ENCODE measurements around the gene HOXA6. TPM values are rescaled to one million over a fixed set of nuclear protein-coding genes. Genes with fewer than 3 reads are reported as not detected.
A peak's percentile ranks its signal among the peaks of the same experiment; 100 is the strongest.

HOXA6 gene
- total and polyA plus RNA-seq, 2 of the 4 experiments (the other 2 are of a cell fraction) = 1.4 to 1.8 TPM

GRCh38 chr7:27149842-27150567 is 2.4 kb upstream of the HOXA6 start:
- Histone ChIP-seq H3K4me2 (ENCODE audit: low read depth, low read length) (peak overlapping the region; percentile 71), H3K14ac (replicated peaks; ENCODE audit: low read depth, low read length) (0 out of 2 replicates have a peak overlapping the region, but pooled peaks have one; percentile 17), H4K5ac (ENCODE audit: low read depth, low read length) (no peak overlapping the region), H2BK120ac (ENCODE audit: low read depth, low read length) (peak overlapping the region; percentile 27; the same call in 1 of the 2 replicates), H3K79me1 (ENCODE audit: low read depth in 1 of 2, low read length in 2 of 2) (peaks cover 9 to 27% of the 10 kb centered on the region in 2 experiments; a peak in 3 of 4 replicates), H3K18ac (ENCODE audit: low read depth, low read length) (peak overlapping the region; percentile 15; the same call in 1 of the 2 replicates), H2AK5ac (ENCODE audit: low read depth, low read length) (0 out of 2 replicates have a peak overlapping the region, but pooled peaks have one; percentile 20), H3K27me3 (ENCODE audit: control insufficient read depth, insufficient read depth, low read length) (no peaks in the 10 kb centered on the region), H3K4ac (ENCODE audit: low read depth, low read length) (peak overlapping the region; percentile 35), H4K20me1 (ENCODE audit: insufficient read depth, low read length) (no peaks in the 10 kb centered on the region), H2BK15ac (ENCODE audit: low read depth, low read length) (0 out of 3 replicates have a peak overlapping the region, but pooled peaks have one; percentile 7), H2AFZ (replicated peaks; ENCODE audit: low read length, poor library complexity) (peak overlapping the region; percentile 84), H4K91ac (ENCODE audit: insufficient read depth, low read depth, low read length) (peak overlapping the region; percentile 65), H3K36me3 (ENCODE audit: control insufficient read depth, insufficient read depth, low read length) (no peaks in the 10 kb centered on the region; the same call in 1 of the 2 replicates), H2BK20ac (ENCODE audit: low read depth, low read length) (no peak overlapping the region), H3K4me3 (ENCODE audit: insufficient read depth, low read depth, low read length) (peak overlapping the region; percentile 54), H3K9me3 (ENCODE audit: control insufficient read depth, insufficient read depth, low read length) (no peaks in the 10 kb centered on the region), H2BK5ac (ENCODE audit: low read depth, low read length, poor library complexity, severe bottlenecking) (peak overlapping the region; percentile 16), H3K9me1 (ENCODE audit: insufficient read depth, low read length) (peaks cover 3% of the 10 kb centered on the region; the same call in 1 of the 2 replicates), H3K23ac (ENCODE audit: low read depth, low read length) (peak overlapping the region; percentile 43), H3K56ac (ENCODE audit: extremely low read depth, insufficient read depth, low read length) (0 out of 2 replicates have a peak overlapping the region, but pooled peaks have one; percentile 10), H3K27ac (ENCODE audit: insufficient read depth, low read length) (peak overlapping the region; percentile 83), H3K9ac (ENCODE audit: low read depth, low read length) (peak overlapping the region; percentile 74), H2AK9ac (replicated peaks; ENCODE audit: low read depth, low read length, poor library complexity) (peak overlapping the region; percentile 21), H4K8ac (ENCODE audit: low read depth in 2 of 2, low read length in 2 of 2) (peak overlapping the region; percentile 33 to 62; a peak in 2 of 4 replicates), H3K4me1 (ENCODE audit: control insufficient read depth, insufficient read depth, low read length) (peaks cover 17% of the 10 kb centered on the region)
- TF ChIP-seq RAD21 (IDR thresholded peaks at IDR 0.05; ENCODE audit: low read length) (no peak), RCOR1 (IDR thresholded peaks at IDR 0.05; ENCODE audit: insufficient replicate concordance, low read length) (no peak), SMC3 (IDR thresholded peaks at IDR 0.05; ENCODE audit: low read depth, low read length) (no peak), MXI1 (IDR thresholded peaks at IDR 0.05; ENCODE audit: borderline replicate concordance, low read depth, low read length) (no peak), CTCF (conservative IDR thresholded peaks at IDR 0.05; ENCODE audit: low read depth, low read length) (no peak), CEBPB (IDR thresholded peaks at IDR 0.05; ENCODE audit: low read depth, low read length) (no peak), RFX5 (IDR thresholded peaks at IDR 0.05; ENCODE audit: low read depth, low read length) (no peak), BHLHE40 (IDR thresholded peaks at IDR 0.05; ENCODE audit: low read depth, low read length) (no peak), FOS (IDR thresholded peaks at IDR 0.05; ENCODE audit: low read depth, low read length) (no peak), NFE2L2 (IDR thresholded peaks at IDR 0.05; ENCODE audit: low read depth, low read length) (no peak), USF2 (IDR thresholded peaks at IDR 0.05; ENCODE audit: low read depth, low read length) (no peak), POLR2A (IDR thresholded peaks at IDR 0.05; ENCODE audit: low read depth, low read length) (no peak)
- dilution Hi-C loops (cut with HindIII; ENCODE audit: low sequenced_read_pairs, unreplicated experiment) = no loop called here
- no TSS peak for BruUV-seq (replicated peaks)
- CTCF ChIA-PET = interaction anchor here (0.8 to 1.3 kb wide), 4 partner anchors 16 to 1257 kb away, joined by 3 to 5 read pairs (median 4); no protein-coding TSS in a partner anchor
- intact Hi-C loops (cut with micrococcal nuclease) = loop anchor here (5.0 kb wide), 1 partner anchor 1058 kb away; no protein-coding TSS in a partner anchor
- POLR2A ChIA-PET (ENCODE audit: unreplicated experiment) = no interaction called here
- DNase-seq (no peak), ATAC-seq (ENCODE audit: low read depth) (no peak; the same call in 1 of the 2 replicates)
- WGBS, 2 experiments (ENCODE audit: extremely low coverage in 2 of 2, insufficient read length in 1 of 2) = no CpG with 5 or more reads among the region's 13 CpGs
- in situ Hi-C loops (cut with MboI; ENCODE audit: low sequenced_read_pairs) = loop anchor here (10.0 kb wide), 1 partner anchor 955 kb away; no protein-coding TSS in a partner anchor
